Erythroblast (primary cell): ENCODE measurements around the gene CROCC2.

Source experiments
- GATA1 ChIP-seq: IDR thresholded peaks from 2 replicates; pipeline ENCODE4 v1.6.1; 2011; ENCODE audit warnings: low read depth, mild to moderate bottlenecking, control low read depth, low read length, moderate library complexity
- POLR2A ChIP-seq: IDR thresholded peaks from 2 replicates; pipeline ENCODE4 v1.6.1; 2011; ENCODE audit warnings: mild to moderate bottlenecking, low read length

DNA sequence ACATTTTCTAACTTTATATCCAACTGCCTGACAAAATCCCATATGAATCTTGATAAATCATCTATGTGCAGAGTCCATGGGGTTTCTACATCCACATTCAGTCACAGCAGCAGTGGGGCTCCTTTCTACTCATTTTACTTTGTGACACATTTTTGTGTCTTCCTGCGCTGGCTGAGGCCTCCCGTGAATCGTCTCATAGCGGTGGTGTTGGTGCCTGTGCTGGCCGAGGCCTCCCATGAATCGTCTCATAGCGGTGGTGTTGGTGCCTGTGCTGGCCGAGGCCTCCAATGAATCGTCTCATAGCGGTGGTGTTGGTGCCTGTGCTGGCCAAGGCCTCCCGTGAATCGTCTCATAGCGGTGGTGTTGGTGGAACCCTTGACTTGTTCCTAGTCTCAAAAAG, 109.3 kb downstream of the CROCC2 start:
- no peak for TF ChIP-seq POLR2A
- TF ChIP-seq GATA1 = no peak
